ENCODE data around the gene PFKFB2.
A peak's percentile ranks its signal among the peaks of the same experiment; 100 is the strongest.

Gene PFKFB2

DNA sequence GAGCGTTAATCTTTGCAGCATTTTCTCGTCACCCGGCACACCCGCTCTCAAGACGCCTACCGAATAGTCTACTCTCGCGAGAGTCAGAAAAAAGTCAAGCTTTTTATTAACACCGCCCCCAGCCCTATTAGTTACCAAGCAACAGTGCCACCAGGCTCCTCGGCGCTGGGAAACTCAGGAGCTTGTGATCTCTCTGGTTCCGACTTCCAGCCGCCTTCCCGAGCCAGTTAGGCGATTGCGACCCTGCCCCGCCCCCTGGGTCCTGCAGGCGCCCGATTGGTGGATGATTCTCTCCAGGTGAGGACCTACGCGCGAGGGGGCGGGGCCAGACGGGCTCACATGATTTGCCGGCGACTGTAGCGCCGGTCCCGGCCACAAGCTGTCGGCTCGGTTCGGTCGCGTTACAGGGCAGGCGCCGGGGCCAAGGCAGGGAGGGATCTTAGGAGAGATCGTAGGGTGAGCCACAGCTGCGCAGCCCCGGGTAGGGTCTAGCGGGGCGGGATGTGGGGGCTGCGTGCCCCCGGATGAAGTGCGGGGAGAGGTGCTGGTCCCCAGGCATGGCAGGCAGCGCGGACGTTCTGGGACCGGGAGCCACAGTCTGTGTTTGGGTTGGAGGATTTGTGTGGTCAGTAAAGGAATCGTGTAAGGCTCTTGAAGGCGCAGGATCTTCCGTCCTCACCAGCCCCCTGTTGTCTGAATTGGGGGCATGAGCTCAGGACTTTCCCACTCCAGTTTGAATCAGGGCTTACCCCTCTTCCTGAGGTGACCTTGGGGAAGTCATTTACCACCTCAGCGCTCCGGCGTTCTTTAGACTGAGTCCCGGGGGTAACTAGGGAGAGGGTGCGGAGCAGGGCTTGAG lies at the start of gene PFKFB2:
PFKFB2 (plus strand) TSS at position 365 of the 859 bp plus-strand sequence. CDS start 1,443 bp downstream, outside the sequence.
- peak; percentile 54 to 99 (median 94) for DNase-seq

DNA sequence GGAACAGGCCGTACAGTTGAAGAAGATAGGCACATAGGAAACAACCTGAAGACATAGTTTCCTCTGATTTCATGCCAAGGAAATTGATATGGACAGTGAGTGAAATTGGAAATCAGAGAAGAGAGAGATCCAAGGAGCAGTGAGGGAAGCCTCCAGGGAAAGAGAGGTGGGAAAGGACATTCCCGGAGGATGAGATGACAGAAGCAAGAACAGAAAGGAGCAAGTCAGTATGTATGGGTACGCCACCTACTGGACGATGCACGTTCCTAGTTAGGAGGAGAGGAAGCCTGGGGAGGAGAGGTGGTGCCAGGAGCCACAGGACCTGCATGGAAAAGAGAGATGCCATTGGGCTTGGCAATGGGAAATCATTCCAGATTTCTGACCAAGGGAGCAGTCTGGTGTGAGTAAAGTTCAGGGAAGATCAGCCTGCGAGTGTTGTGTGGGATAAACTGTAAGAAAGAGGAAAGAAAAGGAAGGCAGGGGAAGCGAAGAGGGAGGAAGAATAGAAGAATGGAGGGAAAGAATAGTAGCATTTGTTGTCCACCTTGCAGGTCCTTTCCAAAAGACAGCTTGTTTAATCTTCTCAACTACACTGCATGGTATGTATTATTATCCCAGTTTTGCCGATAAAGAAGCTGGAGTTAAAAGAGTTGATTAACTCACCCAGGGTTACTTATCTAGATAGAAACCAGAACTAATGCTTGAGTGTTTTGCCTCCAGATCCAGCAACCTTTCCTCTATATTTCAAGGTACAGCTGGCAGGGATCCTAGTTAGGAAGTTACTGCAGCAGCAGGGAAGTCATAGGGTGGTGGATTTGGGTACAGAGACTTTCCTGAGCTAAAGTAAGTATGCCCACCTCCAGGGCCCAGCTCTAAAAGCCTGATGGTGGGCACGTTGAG lies 47.9 kb upstream of the PFKFB2 start:
- peak in 8 of 56 donors; percentile 7 to 50 (median 18) for DNase-seq

DNA sequence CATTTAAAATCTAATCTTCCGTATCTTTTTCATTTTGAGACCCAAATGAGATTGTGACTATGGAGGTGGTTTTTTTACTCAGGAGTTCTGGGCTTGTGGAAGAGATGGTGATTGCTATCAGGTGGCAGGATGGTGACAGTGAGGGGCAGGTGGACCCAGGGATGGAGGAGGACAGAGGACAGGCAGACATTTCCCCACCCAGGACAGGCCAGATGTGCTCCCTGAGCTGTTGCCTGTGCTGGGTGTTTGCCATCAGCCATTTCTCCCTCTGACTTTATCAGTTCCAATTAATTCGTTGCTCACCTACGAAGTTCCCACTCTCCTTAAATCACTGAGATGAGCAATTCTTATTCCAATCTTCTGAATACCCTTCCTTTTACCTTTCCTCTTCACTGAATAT lies 47.0 kb upstream of the PFKFB2 start:
- DNase-seq = no peak

DNA sequence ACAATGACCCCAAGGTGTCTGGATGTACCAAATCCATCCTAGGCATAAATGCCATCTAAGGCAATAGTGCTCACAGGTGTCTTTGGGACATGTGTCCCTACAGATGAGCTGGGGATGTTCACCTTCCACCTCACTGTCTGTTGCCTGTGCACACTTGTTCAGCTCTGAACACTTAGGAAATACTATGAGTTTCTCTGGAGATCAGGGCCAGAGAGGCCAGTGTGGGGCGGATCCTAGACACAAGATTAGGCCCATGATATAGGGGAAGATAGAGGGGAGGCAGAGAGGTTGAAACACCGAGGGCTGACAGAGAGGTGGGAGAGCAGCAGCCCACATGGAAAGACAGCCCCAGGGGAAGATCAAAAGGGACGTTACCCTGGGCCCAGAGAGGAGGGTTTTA lies 46.2 kb upstream of the PFKFB2 start:
- DNase-seq = no peak

DNA sequence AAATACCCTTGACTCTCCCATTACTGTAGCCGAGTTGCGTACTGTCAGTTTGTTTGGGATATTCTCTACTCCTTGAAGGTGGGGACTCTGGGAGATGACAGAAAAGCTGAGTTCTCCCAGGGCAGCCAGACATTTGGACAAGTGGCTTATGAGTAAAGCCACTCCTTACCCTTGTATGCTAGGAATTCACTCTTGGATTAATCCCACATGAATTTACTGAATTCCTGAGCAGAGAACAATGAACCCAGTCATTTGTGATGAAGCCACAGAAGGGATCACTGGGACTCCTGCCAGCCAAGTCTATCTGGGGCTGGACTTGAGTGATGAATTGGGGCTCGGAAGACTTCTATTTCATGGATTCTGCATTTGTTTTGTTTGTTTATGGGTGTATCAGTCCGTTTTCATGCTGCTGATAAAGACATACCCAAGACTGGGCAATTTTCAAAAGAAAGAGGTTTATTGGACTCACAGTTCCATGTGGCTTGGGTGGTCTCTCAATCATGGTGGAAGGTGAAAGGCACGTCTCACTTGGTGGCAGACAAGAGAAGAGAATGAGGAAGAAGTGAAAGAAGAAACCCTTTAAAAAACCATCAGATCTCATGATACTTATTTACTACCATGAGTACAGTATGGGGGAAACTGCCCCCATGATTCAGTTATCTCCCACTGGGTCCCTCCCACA lies 45.6 kb upstream of the PFKFB2 start:
- no peak for DNase-seq

DNA sequence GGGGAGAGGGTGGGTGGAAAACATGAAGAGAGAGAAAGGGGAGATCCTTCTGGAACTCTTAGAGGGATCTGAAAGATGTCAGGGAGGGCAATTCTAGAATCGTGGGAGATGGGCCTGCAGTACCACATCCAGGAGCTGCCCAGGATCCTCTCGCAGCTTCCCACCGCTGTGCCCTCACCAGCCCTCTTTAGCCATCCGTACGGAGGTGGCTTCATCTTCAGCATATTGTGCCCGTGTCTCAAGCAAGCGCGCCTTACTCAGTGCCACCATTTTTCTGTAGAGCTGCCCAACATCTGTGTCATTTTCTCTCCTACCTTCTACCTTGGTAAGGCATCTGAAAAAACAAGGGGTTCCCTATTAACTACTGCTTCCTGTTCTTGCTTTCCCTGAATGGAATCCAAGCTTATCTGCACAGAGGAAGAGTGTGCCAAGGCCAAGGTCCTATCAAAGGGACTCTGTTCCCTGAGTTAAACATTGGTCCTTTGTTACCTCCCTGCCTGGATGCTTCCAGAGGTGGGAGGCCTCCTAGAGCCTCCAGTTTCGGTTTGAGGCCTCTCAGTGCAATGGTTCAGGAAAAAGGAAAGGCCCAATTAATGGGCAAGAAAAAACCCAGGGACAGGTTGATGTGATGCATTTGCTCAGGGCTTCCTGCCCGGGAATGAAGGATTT lies 43.8 kb upstream of the PFKFB2 start:
- DNase-seq = no peak

DNA sequence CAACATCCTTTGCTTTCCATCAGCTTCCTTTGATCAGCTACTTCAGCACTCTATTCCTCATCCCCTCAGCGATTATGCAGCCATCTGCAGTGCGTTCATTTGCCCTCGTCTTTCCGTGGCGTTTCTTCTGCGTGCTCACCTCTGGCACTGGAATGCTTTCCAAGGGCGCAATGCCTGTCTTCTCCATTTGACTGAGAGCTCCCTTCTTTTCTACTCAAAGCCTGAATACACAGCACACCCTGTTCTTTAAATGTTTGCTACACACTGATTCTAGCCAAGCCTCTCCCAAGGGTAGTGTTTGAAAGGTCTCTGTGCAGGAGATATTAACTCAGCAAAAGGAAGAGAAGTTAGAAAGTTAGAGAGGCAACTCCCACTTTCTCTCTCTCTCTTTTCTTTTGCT lies 43.1 kb upstream of the PFKFB2 start:
- DNase-seq = no peak

DNA sequence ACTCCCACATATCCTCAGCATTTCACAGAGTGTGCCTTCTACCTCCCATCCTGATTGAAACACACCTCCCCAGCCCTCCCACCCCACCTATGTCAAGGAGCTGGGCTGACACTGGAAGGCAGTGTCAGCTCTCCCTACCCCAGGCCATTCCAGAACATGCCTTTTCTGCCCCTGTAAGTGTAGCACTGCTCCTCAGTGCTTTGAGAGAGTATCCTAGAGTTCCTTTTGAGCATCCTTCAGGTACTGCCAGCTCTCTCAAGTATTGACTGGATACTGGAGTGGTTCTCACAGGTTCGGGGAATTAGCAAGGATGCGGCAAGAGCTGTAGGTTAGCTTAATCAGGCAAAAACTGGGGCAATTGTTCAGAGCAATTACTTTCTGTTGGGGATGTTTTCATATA lies 42.3 kb upstream of the PFKFB2 start:
- no peak for DNase-seq

DNA sequence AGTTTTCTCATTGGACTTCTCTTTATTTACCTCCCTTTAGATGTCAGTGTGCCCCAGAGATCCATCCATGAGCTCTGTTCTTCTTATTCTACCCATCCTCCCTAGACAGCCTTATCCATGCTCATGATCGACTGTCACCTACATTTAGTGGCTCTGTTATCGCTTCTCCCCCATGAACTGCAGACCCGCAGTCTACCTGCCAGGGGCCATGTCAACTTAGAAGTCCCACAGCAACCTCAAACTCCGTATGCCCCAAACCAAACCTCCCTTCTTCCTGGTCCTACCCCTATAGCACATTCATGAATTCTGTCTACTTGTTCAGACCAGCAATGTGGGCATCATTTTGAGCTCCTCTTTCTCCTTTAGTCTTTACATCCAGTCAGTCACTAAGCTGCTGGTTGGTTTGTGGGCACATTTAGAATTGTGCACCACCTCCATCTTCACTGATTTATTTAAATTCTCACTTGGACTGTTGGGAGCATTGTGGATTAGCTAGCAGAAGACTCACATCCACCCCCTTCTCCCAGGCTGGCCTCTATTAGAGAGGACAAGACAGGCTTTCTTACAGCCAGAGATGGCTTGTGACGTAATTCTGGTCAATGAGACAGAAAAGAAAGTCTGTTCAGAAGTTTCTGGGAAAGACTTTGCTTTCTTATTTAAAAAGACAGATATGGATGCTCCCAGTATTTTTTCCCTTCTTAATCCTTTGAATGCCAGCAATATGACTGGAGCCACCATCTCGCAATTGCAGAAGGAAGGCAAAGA lies 39.6 kb upstream of the PFKFB2 start:
- DNase-seq = no peak

DNA sequence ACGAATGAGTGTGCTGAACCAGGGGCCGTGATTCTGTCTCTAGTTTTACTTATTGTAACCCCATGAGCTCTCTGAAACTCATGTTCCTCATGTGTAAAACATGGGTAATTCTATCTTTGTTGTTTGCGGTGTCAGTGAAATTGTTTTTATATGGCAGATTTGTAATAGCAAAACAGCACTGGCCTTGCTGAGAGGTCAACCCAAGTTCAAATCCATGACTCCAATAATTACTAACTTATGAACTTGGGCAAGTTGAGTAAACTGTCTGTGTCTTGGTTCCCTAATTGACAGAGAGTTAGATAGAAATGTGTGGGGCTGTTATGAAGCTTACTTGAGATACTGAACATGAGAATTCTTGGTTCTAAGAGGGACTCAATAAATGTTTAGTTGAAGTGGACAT lies 38.3 kb upstream of the PFKFB2 start:
- DNase-seq = no peak

DNA sequence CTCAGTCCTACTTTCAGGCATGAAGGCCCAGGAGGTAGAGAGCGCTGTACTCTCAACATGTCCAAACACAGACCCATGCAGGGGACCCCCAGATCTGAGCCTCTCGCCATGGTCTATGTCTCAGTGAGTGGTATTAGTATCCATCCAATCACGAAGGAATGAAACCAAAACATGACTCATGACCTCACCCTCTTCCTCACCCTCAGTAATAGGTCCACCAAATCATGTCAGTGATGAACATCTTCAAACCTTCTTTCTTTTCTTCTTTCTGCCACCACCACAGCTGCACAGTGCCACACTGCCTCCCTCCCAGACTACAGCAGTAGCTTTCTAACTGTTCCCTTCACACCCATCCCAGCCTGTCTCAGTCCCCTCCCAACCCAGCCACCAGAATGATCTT lies 37.3 kb upstream of the PFKFB2 start:
- DNase-seq = no peak

DNA sequence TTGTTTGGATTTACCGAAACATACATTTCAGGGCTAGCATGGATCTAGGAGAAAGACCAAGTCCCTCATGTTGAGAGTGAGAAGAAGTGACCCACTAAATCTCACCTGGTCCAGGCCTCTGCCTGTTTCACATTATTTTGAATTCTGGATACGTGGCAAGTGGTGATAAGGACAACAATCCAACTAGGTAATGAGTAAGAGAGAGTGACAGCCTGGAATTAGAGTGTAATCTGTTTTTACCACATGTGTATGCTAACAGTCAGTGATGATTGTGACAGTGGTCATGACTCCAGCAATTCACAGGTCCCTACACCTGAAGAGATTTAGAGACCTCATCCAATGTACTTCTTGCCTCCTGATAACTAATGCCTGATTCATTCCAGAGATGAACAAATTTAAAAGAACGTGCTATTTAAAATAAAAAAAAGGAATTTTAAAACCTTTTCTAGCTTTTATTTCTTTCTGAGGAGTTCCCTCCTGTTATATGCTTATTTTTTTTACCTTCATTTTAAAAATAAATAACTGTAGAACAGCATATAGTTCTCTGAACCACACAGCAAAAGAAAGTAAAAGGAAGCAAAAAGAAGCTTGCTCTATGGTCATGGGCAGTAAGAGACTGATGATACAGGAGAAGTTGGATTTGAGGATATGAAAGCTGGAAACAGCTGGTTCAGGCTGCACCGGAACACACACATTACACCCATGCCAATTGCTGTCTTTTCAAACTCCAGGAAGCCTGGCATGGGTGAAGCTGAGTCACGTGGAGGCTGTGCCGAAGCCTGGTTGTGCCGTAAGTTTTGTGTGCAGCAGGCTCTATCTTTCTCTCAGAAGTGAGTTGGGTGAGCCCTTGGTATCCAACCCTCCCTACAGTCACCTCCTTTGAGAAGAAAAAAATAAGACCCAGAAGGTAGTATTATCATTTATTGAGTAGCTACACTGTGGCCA lies 35.2 kb upstream of the PFKFB2 start:
- DNase-seq = peak in 9 of 56 donors; percentile 6 to 58 (median 21)

DNA sequence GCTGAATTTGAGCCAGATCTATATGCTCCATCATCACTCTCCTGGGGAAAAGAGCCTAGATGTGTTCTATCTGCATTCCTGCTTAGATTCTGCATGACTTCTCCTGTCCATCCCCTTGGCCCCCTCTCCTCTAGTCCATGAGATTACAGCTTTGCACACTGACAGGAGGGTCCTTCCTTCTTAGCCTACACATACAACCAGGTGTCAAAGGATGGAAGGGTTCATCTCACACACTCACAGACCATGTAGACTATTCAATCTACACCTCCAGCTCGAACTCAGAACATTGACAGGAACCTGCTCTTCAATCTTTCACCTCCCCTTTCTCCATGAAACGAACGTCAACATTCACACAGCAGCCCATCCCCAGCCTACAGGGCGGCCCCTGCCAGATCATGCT lies 34.4 kb upstream of the PFKFB2 start:
- no peak for DNase-seq

DNA sequence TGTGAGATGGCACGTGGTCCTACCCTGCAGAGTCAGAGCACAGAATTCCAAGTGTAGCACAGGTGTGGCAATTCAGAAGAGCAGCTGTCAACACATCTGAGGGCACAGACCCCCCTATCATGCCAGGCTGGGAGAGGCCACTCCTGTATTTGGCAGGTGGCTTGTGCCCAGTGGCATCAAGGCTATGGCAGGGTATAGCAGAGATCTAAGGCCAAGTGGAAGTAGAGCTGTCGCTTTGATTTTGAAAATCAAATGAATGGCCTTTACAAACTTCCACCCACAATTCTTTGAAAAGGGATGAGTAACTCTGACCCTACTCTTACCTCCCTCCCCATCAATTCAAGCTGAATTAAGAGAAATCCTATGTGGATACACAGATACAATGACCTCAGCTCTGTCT lies 33.9 kb upstream of the PFKFB2 start:
- DNase-seq = no peak

DNA sequence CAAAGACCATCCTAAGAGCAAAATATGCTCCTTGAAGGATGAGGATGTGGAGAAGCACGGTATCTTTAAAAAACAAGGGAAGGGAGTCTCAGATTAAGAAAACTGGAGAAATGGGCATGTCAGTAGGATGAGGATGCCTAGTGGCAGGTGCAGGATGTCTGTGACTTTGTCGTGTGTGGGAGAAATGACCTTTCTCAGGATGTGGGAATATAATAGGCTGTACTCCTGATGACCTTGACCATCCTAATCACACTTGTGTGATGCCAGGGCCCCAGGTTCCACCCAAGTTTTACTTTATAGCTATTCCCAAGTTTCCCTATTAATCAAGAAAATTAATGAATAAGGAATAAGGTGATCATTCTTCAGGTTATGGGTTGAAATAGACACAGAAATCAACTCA lies 33.4 kb upstream of the PFKFB2 start:
- DNase-seq = no peak

DNA sequence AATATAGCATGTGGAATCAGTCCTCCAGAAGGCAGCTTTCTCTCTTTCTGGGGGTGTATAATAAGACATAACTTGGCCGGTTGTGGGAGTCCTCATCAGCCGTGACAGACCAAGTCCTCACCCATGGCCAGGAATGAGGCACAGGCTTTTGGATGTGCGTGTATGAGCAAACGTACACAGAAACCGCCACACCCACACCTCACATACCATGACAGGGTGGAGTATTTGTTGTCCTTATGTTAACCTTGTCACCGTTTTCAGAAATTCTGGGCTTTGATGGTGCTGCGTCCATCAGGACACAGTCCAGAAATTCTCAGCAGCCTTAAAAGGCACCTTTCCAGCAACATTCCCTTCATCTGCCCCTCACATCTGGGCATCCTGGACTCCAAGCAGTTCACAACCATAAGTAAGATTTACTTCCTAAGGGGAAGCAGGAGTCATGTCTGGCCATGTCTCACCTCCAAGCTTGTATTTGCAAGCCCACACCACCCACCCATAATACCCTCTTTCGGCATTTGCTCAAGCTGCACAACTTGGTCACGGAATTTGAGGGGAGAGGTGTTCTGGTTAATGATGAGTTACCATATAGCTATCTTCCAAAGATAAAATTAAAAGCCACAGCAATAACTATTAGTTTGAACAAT lies 32.9 kb upstream of the PFKFB2 start:
- no peak for DNase-seq

DNA sequence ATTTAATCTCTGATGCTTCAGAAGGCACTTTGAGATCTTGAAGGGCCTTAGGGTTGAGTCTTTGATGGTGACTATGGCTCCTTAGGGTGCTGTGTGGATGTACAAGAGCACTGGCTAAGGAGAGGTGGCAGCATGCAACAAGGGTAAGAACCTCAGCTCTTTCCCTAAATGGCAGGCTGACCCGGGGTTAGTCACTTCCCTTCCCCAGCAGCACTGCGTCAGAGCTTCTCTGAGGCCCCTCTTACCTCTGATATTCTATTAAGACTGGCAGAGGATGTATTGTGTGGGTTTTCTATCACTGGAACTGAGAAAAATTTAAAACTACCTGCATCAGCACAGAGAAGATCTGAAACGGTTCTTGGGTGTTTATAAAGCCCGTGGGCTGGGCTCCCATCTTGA lies 32.4 kb upstream of the PFKFB2 start:
- no peak for DNase-seq

DNA sequence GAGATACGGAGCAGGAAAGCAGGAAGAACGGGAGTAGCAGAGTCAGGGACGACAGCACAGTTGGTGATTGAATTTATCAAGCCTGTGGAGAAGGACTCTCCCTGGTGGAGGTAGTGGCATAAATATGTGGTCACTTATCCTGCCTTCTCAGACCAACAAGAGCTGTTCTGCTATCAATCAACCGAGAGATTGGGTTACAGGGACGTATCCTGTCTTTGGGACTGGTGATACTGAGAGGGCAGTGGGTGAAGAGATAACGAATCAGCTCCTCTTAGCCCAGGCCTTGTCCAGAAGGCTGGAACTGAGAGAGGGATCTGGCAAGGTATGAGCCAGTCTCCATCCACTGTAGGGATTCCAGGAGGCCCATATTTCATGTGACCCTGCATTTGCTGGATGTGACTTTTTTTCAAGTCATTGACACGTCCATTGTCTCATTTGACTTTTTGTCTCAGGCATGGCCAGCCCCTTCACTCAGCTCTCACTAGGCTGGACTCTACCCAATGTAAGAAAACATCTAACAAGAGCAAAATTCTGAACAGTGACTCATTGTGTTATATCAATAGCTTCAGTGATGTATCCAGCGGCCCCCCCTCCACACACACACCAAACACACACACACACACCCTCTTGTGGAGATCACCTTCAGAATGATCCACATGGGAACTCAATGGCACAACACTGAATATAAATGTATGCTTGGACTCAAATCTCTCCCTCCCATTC lies 31.8 kb upstream of the PFKFB2 start:
- DNase-seq = peak in 4 of 56 donors; percentile 8 to 61 (median 12)
